HT-29 (cell line): ENCODE results near the gene FH. TPM values are rescaled to one million over a fixed set of nuclear protein-coding genes. Genes with fewer than 3 reads are reported as not detected.

ENCODE experiments used
- DNase-seq: peaks from one replicate; pipeline ENCODE4 v3.0.0-alpha.2; 2015; ENCODE audit warnings: low spot score
- total RNA-seq: library from RNA; depleted of rRNA; stranded (reverse); fragments of >200 nt; shearing (Covaris generic); gene quantifications from 2 replicates; pipeline ENCODE4 v1.2.3, GENCODE V29; 2014; rRNA removed

Gene FH
- 44.6 and 47.6 TPM in 2 replicates for total RNA-seq

GRCh38 chr1:241519308-241520079 is at the start of gene FH:
Gene FH (minus strand): TSS chr1:241519755. CDS start chr1:241519722, 33 bp downstream.
- DNase-seq: peak; percentile 98

- DNase-seq: no peak
Observed at GRCh38 chr1:241560849-241561187, 41.3 kb upstream of the FH start.

- DNase-seq: no peak
Observed at GRCh38 chr1:241560146-241560848, 40.7 kb upstream of the FH start.

GRCh38 chr1:241557551-241558193 is 38.1 kb upstream of the FH start:
- no peak for DNase-seq

GRCh38 chr1:241557031-241557430 is 37.5 kb upstream of the FH start:
- DNase-seq: no peak

GRCh38 chr1:241555526-241555925 is 36.0 kb upstream of the FH start:
- no peak for DNase-seq

GRCh38 chr1:241553886-241554592 is 34.5 kb upstream of the FH start:
- no peak for DNase-seq

- no peak for DNase-seq
Observed at GRCh38 chr1:241551759-241552638, 32.4 kb upstream of the FH start.

GRCh38 chr1:241550318-241550717 is 30.8 kb upstream of the FH start:
- no peak for DNase-seq

GRCh38 chr1:241548008-241548407 is 28.5 kb upstream of the FH start:
- DNase-seq: no peak

- DNase-seq: no peak
Observed at GRCh38 chr1:241542199-241542907, 22.8 kb upstream of the FH start.

GRCh38 chr1:241536969-241537368 is 17.4 kb upstream of the FH start:
- DNase-seq: no peak

GRCh38 chr1:241536304-241536703 is 16.7 kb upstream of the FH start:
- DNase-seq: no peak

- DNase-seq: no peak
Observed at GRCh38 chr1:241533326-241534115, 14.0 kb upstream of the FH start.

- no peak for DNase-seq
Observed at GRCh38 chr1:241532864-241533263, 13.3 kb upstream of the FH start.

GRCh38 chr1:241532162-241532531 is 12.6 kb upstream of the FH start, which contains the start of gene KMO:
Gene KMO (plus strand): TSS chr1:241532378. CDS start chr1:241532445, 67 bp downstream.
- no peak for DNase-seq

GRCh38 chr1:241531195-241532161 is 11.9 kb upstream of the FH start:
- peak; percentile 72 for DNase-seq

- DNase-seq: no peak
Observed at GRCh38 chr1:241527146-241527545, 7.6 kb upstream of the FH start.
